GM18498 (cell line): Measurements from ENCODE around the gene ERBB3.

Experiments
- ATAC-seq: cut with Tn5 transposase; IDR thresholded peaks from one replicate; pipeline ENCODE4 v1.9.1; 2021; ENCODE audit warnings: mild to moderate bottlenecking, moderate library complexity; ENCODE audit not compliant: unreplicated experiment

ERBB3 gene

GRCh38 chr12:56129942-56130495 lies 50.1 kb downstream of the ERBB3 start:
- ATAC-seq: no peak

DNA sequence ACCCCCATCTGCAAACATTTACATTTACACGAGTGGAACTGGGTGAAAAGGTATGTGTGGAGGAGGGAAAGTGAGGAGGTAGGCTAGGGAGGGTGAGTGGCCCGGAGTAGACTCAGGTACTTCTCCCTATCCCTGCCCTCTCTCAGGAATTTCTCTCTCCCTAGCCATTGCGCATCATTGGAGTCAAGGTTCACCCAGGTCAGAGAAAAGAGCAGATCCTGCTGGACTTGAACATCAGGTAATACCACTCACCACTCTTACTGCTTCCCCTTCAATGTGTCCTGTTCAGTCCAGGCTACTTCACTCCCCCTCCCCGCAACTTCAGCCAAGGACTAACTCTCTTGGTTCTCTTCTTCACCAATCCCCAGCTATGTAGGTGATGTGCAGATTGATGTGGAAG lies 50.9 kb downstream of the ERBB3 start:
- ATAC-seq: no peak

GRCh38 chr12:56134897-56135296 lies 54.9 kb downstream of the ERBB3 start:
- ATAC-seq: no peak

DNA sequence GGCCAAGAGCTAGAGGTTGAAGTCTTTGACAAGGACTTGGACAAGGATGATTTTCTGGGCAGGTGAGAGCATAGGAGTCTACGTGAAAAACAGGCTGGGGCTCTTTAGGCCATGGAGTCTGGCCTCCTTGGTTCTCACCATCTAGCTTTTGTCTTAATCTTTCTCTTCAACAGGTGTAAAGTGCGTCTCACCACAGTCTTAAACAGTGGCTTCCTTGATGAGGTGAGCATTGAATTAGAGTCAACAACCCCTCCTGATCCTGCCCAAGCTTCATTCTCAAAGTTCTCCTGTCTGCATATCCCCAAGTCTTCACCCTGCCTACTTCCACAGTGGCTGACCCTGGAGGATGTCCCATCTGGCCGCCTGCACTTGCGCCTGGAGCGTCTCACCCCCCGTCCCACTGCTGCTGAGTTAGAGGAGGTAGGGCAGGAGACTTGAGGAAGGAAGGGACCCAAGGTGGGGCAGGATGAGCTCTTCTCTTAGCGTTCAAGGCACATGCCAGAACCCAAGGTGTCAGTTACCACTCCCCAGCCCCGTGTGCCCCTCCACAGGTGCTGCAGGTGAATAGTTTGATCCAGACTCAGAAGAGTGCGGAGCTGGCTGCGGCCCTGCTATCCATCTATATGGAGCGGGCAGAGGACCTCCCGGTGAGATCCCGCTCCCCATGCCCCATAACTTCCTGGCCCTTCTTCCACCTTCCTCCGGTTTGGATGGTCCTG lies 58.0 kb downstream of the ERBB3 start:
- ATAC-seq: no peak

DNA sequence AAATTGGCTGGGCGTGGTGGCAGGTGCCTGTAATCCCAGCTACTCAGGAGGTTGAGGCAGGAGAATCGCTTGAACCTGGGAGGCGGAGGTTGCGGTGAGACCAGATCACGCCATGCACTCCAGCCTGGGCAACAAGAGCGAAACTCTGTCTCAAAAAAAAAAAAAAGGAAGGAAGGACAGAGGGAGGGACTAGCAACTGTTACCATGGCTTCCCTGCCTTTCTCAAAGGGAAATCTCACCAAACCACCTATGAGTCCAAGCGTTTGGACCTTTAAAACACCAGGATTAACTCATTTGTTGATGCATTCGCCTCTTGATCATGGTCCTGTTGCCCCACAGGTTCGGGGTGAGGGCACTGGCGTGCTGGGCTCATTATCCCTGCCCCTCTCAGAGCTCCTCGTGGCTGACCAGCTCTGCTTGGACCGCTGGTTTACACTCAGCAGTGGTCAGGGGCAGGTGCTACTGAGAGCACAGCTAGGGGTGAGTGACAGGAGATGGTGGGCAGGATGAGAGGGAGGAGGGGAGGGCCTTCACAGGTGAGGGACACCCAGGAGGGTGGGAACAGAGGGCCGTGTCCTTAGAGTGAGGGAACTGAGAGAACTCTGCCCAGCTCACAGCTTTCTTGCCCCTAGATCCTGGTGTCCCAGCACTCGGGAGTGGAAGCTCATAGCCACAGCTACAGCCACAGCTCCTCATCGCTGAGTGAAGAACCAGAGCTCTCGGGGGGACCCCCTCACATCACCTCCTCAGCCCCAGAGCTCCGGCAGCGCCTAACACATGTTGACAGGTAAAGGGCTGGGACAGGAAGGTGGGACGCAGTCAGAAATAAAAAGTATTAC lies 62.2 kb downstream of the ERBB3 start:
- ATAC-seq: no peak

DNA sequence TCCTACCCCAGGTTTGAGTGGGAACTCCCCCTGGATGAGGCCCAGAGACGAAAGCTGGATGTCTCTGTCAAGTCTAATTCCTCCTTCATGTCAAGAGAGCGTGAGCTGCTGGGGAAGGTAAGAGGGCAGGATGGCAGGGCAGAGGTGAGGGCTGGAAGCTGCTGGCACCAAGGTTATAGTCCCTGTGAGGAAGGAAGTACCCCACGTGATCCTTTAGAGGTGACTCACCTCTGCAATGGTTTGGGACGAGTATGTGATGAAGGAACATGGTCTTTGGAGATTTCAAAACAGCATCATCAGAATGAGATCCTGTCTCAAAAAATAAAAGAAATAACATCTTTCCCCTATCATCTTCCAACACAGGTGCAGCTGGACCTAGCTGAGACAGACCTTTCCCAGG lies 63.3 kb downstream of the ERBB3 start:
- ATAC-seq: no peak

GRCh38 chr12:56143870-56144269 lies 63.9 kb downstream of the ERBB3 start:
- ATAC-seq: no peak

DNA sequence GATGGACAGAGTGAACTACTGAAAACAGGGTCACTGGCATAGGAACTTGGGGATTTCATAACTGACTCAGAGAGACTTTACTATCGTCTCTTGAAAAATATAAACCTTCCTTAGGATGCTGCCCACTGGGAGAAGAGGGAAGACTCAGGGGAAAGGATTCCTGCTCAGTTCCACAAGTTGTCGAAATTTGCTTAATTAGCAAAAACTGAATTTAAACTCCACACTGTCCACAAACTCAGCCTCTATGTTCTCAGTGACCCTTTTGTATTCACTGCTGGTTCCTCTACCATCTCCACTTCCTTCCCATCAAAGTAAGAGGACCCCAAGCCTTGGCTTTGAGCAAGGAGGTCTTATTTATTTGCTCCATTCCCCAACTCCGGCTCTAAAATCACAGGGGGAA lies 65.3 kb downstream of the ERBB3 start:
- no peak for ATAC-seq

- ATAC-seq: no peak
Observed at GRCh38 chr12:56146492-56147460, 66.8 kb downstream of the ERBB3 start.

DNA sequence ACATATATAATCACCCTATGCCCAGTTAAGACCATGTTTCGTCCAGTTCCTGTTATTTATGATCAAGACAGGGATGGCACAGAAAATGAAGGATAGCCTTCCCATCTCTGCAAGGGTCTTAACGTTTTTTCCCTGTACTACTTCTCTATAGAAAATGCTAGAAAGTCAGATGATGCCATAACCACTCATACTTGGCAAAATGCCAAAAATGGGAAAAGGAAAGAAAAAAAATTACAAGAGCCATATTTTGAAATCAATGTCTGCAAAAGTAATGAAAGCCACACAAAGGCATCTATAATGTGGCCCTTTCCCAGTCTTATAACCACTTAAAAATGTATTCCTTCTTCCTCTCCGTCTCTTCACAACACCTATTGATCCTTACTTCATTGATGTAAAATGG lies 70.6 kb downstream of the ERBB3 start:
- ATAC-seq: no peak

- ATAC-seq: peak; percentile 61
Observed at GRCh38 chr12:56151672-56152131, 71.7 kb downstream of the ERBB3 start.

GRCh38 chr12:56152132-56152755 lies 72.3 kb downstream of the ERBB3 start, which contains the start of gene MYL6B:
TSS of gene MYL6B (plus strand) at chr12:56152587. CDS start at chr12:56153919, 1,332 bp downstream.
- peak; percentile 88 for ATAC-seq
